GM19099 (cell line): ENCODE measurements around the gene SETD1B.

Experiments
- POLR2A ChIP-seq: IDR thresholded peaks from 3 replicates; pipeline ENCODE4 v1.6.1; 2011; ENCODE audit warnings: low read depth; ENCODE audit not compliant: insufficient read length; ENCODE audit errors: extremely low read depth

The SETD1B gene

GRCh38 chr12:121861636-121862254, 57.9 kb downstream of the SETD1B start:
- no peak for TF ChIP-seq POLR2A

- no peak for TF ChIP-seq POLR2A
Observed at GRCh38 chr12:121866331-121866730, 62.5 kb downstream of the SETD1B start.

GRCh38 chr12:121871467-121871866, 67.7 kb downstream of the SETD1B start:
- no peak for TF ChIP-seq POLR2A

- TF ChIP-seq POLR2A = no peak
Observed at GRCh38 chr12:121872546-121873215, 68.9 kb downstream of the SETD1B start.

- TF ChIP-seq POLR2A = no peak
Observed at GRCh38 chr12:121873216-121873569, 69.4 kb downstream of the SETD1B start.

GRCh38 chr12:121874071-121874470, 70.3 kb downstream of the SETD1B start:
- no peak for TF ChIP-seq POLR2A

- no peak for TF ChIP-seq POLR2A
Observed at GRCh38 chr12:121875582-121875981, 71.8 kb downstream of the SETD1B start.
